Measurements from ENCODE around the gene CD82. TPM values are rescaled to one million over a fixed set of nuclear protein-coding genes. Genes with fewer than 3 reads are reported as not detected.

Gene CD82
- total RNA-seq, 1 experiment from 2014 or later, result 4.5 TPM

- no peak overlapping the region for H3K14ac ChIP-seq (ENCODE audit: insufficient read depth, low read length)
- H3K27me3 Mint-ChIP-seq (ENCODE audit: low read depth), result peaks cover 19% of the 10 kb centered on the region
- H3K4ac ChIP-seq (ENCODE audit: low read depth, low read length), result no peak overlapping the region
These were observed 17.3 kb downstream of the CD82 start for GRCh38 chr11:44582641-44583352.

More at GRCh38 chr11:44582641-44583352, 17.3 kb downstream of the CD82 start:
- no CpG with 5 or more reads among the region's 3 CpGs for WGBS (ENCODE audit: extremely low coverage, insufficient read length, low lambda C conversion rate)
- Histone ChIP-seq H3K23me2 (ENCODE audit: insufficient read length, low read depth, low read length, poor library complexity, severe bottlenecking) (no peaks in the 10 kb centered on the region), H2BK15ac (ENCODE audit: low read depth, low read length) (no peak overlapping the region), H3K27ac (ENCODE audit: insufficient read length, low read depth, low read length) (no peak overlapping the region), H3K79me2 (ENCODE audit: insufficient read depth, low read length) (no peaks in the 10 kb centered on the region), H4K91ac (ENCODE audit: insufficient read length, low read depth, low read length) (no peak overlapping the region), H2AFZ (ENCODE audit: low read length) (no peak overlapping the region), H3K23ac (ENCODE audit: insufficient read length, low read depth, low read length) (no peak overlapping the region), H2BK5ac (ENCODE audit: insufficient read length, low read length) (no peak overlapping the region), H3K79me1 (ENCODE audit: insufficient read depth, low read depth, low read length, poor library complexity, severe bottlenecking) (no peaks in the 10 kb centered on the region), H3K4me2 (ENCODE audit: insufficient read depth, insufficient read length, low read length) (no peak overlapping the region), H3K27me3 (ENCODE audit: insufficient read depth, low read length) (no peaks in the 10 kb centered on the region), H3K18ac (ENCODE audit: insufficient read length, low read depth, low read length) (no peak overlapping the region), H3K9ac (ENCODE audit: extremely low read depth, insufficient read length, low read length) (no peak overlapping the region), H3K56ac (ENCODE audit: insufficient read length, low read depth, low read length) (no peak overlapping the region), H4K5ac (ENCODE audit: insufficient read length, low read depth, low read length) (no peak overlapping the region), H2AK5ac (ENCODE audit: insufficient read length, low read length) (no peak overlapping the region), H2BK120ac (ENCODE audit: low read depth, low read length, poor library complexity, severe bottlenecking) (no peak overlapping the region), H2BK20ac (ENCODE audit: low read depth, low read length, poor library complexity, severe bottlenecking) (no peak overlapping the region), H2BK12ac (ENCODE audit: insufficient read length, low read depth, low read length) (no peak overlapping the region), H3K9me3 (ENCODE audit: control insufficient read depth, low read depth, low read length) (no peaks in the 10 kb centered on the region), H3K4me1 (ENCODE audit: insufficient read depth, low read length) (no peaks in the 10 kb centered on the region; the same call in 1 of the 2 replicates), H3T11ph (ENCODE audit: low read length) (no peak overlapping the region), H4K20me1 (ENCODE audit: control insufficient read depth, insufficient read depth, insufficient read length) (no peaks in the 10 kb centered on the region), H4K8ac (replicated peaks; ENCODE audit: insufficient read length, low read depth, low read length) (no peak overlapping the region)
- no peak for DNase-seq
- TF ChIP-seq CTCF (conservative IDR thresholded peaks at IDR 0.05), result no peak
- no peak overlapping the region for H3K27ac Mint-ChIP-seq
- H3K36me3 Mint-ChIP-seq (ENCODE audit: insufficient read depth in 1 of 3, low read depth in 3 of 3), result peaks cover 0 to 8% (median 2%) of the 10 kb centered on the region in 3 experiments; a peak in 2 of 7 replicates
- peaks cover 8 to 28% of the 10 kb centered on the region in 2 experiments for H3K4me1 Mint-ChIP-seq
- peaks cover 4 to 5% of the 10 kb centered on the region in 2 experiments; a peak in 2 of 5 replicates for H3K9me3 Mint-ChIP-seq
- no peak overlapping the region for H3K4me3 Mint-ChIP-seq
